Measurements from ENCODE around the gene PTPN20. TPM values are rescaled to one million over a fixed set of nuclear protein-coding genes. Genes with fewer than 3 reads are reported as not detected.

PTPN20 gene
- total RNA-seq, 1 donor from 2014 or later, result not detected

GRCh38 chr10:47008769-47009168 is 97.5 kb downstream of the PTPN20 start:
- Mint-ChIP-seq H3K36me3 (no peaks in the 10 kb centered on the region), H3K9me3 (no peaks in the 10 kb centered on the region), H3K27me3 (peaks cover 39% of the 10 kb centered on the region), H3K27ac (no peak overlapping the region), H3K4me1 (ENCODE audit: unreplicated experiment) (no peaks in the 10 kb centered on the region), H3K4me3 (no peak overlapping the region)
- no peak for TF ChIP-seq CTCF (conservative IDR thresholded peaks at IDR 0.05)
- no peak for DNase-seq (ENCODE audit: extremely low spot score, unreplicated experiment)

GRCh38 chr10:47009215-47009838 is 98.1 kb downstream of the PTPN20 start:
- no peak overlapping the region for H3K4me3 Mint-ChIP-seq

GRCh38 chr10:47010036-47010435 is 98.8 kb downstream of the PTPN20 start:
- Mint-ChIP-seq H3K27ac (no peak overlapping the region), H3K27me3 (peaks cover 39% of the 10 kb centered on the region), H3K4me1 (ENCODE audit: unreplicated experiment) (no peaks in the 10 kb centered on the region), H3K4me3 (no peak overlapping the region), H3K36me3 (no peaks in the 10 kb centered on the region), H3K9me3 (no peaks in the 10 kb centered on the region)
- DNase-seq (ENCODE audit: extremely low spot score, unreplicated experiment), result no peak
- no peak for TF ChIP-seq CTCF (conservative IDR thresholded peaks at IDR 0.05)

More at GRCh38 chr10:47009215-47009838, 98.1 kb downstream of the PTPN20 start:
- peaks cover 39% of the 10 kb centered on the region for H3K27me3 Mint-ChIP-seq
- no peak for DNase-seq (ENCODE audit: extremely low spot score, unreplicated experiment)
- H3K27ac Mint-ChIP-seq, result no peak overlapping the region
- H3K9me3 Mint-ChIP-seq, result no peaks in the 10 kb centered on the region
- H3K36me3 Mint-ChIP-seq, result no peaks in the 10 kb centered on the region
- TF ChIP-seq CTCF (conservative IDR thresholded peaks at IDR 0.05), result no peak
- no peaks in the 10 kb centered on the region for H3K4me1 Mint-ChIP-seq (ENCODE audit: unreplicated experiment)

GRCh38 chr10:47012214-47012613 is 101.0 kb downstream of the PTPN20 start:
- TF ChIP-seq CTCF (conservative IDR thresholded peaks at IDR 0.05), result no peak
- no peaks in the 10 kb centered on the region for H3K9me3 Mint-ChIP-seq

GRCh38 chr10:47013507-47014154 is 102.4 kb downstream of the PTPN20 start:
- H3K36me3 Mint-ChIP-seq, result no peaks in the 10 kb centered on the region
- DNase-seq (ENCODE audit: extremely low spot score, unreplicated experiment), result no peak
- no peak overlapping the region for H3K4me3 Mint-ChIP-seq

More at GRCh38 chr10:47012214-47012613, 101.0 kb downstream of the PTPN20 start:
- DNase-seq (ENCODE audit: extremely low spot score, unreplicated experiment), result no peak
- H3K27ac Mint-ChIP-seq, result no peak overlapping the region
- no peaks in the 10 kb centered on the region for H3K4me1 Mint-ChIP-seq (ENCODE audit: unreplicated experiment)
- H3K27me3 Mint-ChIP-seq, result peaks cover 39% of the 10 kb centered on the region
- no peaks in the 10 kb centered on the region for H3K36me3 Mint-ChIP-seq
- no peak overlapping the region for H3K4me3 Mint-ChIP-seq

More at GRCh38 chr10:47013507-47014154, 102.4 kb downstream of the PTPN20 start:
- Mint-ChIP-seq H3K9me3 (no peaks in the 10 kb centered on the region), H3K27ac (no peak overlapping the region), H3K27me3 (peaks cover 28% of the 10 kb centered on the region), H3K4me1 (ENCODE audit: unreplicated experiment) (no peaks in the 10 kb centered on the region)
- no peak for TF ChIP-seq CTCF (conservative IDR thresholded peaks at IDR 0.05)
